Prostate gland (tissue), 2 donors: ENCODE results near the gene SCO1. TPM values are rescaled to one million over a fixed set of nuclear protein-coding genes. Genes with fewer than 3 reads are reported as not detected.

ENCODE experiments used
- DNase-seq: peaks from one replicate; pipeline ENCODE4 v3.0.0-alpha.2; 2019; ENCODE audit warnings: low spot score
- H3K27ac ChIP-seq, 2 donors: fragments of 200-600 bp; sonication (generic); 2 replicates each; pipeline ENCODE4 v1.5.1; 2017 to 2019
- H3K27me3 ChIP-seq: fragments of 200-600 bp; sonication (generic); replicated peaks from 2 replicates; pipeline ENCODE4 v1.5.1; 2019; ENCODE audit not compliant: insufficient read depth
- H3K36me3 ChIP-seq, 2 donors: fragments of 200-600 bp; sonication (generic); 1 replicate in 1 of 2; 2 replicates in 1 of 2; pipeline versions ENCODE4 v1.5.1 to v1.8.1; 2017 to 2019
- H3K4me1 ChIP-seq: fragments of 200-600 bp; sonication (generic); replicated peaks from 2 replicates; pipeline ENCODE4 v1.5.1; 2019
- H3K4me3 ChIP-seq, 2 donors: fragments of 200-600 bp; sonication (generic); 2 replicates each; pipeline ENCODE4 v1.5.1; 2017 to 2019
- H3K9me3 ChIP-seq: fragments of 200-600 bp; sonication (generic); 2 replicates; pipeline ENCODE4 v1.5.1; 2017
- POLR2A ChIP-seq: fragments of 450-650 bp; IDR thresholded peaks from one replicate; pipeline ENCODE4 v1.6.1; 2016; ENCODE audit warnings: antibody characterized with exemption, mild to moderate bottlenecking
- POLR2AphosphoS5 ChIP-seq: sonication (generic); formaldehyde crosslinking; IDR thresholded peaks from one replicate; pipeline ENCODE4 v1.6.1; 2017; ENCODE audit warnings: antibody characterized with exemption
- WGBS: methylation state at CpG from one replicate; pipeline ENCODE4 v1.1.5; 2018; 5-methylcytosine and 5-hydroxymethylcytosine counted together
- intact Hi-C: fragments of 100-400 bp; cut with DNase I; formaldehyde crosslinking; loops from one replicate; pipeline ENCODE4 v1.14.2; 2022
- total RNA-seq, 2 donors: library from RNA; depleted of rRNA; stranded (reverse); fragments of >200 nt; gene quantifications; one replicate each; pipeline ENCODE4 v1.1.0, GENCODE V29; 2016
- TF ChIP-seq, protein P1 (sequence below), 4 experiments: fragments of 200-600 bp in 2 of 4; fragments of 450-650 bp in 2 of 4; sonication (generic) in 2 of 4; IDR thresholded peaks; 1 replicate in 3 of 4; 2 replicates in 1 of 4; pipeline ENCODE4 v1.5.1; 2016 to 2019; ENCODE audit warnings: antibody characterized with exemption in 4 of 4, mild to moderate bottlenecking in 2 of 4, moderate library complexity in 2 of 4

The SCO1 gene
- total RNA-seq, 2 donors from 2014 or later: 21.7 to 38.3 TPM

DNA sequence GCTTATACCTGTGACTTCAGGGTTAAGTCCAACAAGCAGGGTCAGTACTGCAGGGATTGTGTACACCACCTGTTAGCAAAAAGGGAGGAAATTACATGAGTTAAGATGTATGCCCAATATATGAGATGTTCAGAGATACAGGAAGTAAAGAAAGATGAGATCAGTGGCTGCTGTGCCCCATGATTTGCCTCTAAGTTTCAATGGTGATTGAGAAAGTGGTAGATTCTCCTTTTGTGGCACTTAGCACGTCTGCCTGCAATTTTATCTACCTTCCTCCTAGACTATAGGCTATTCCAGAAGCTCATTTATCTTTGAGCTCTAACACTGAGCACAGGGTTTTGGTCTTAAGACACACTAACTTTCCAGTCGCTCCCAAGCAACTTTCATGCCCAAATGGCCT lies 28.9 kb upstream of the SCO1 start:
- H3K4me3 ChIP-seq: no peak overlapping the region
- no peak for DNase-seq
- intact Hi-C loops: no loop called here
- H3K9me3 ChIP-seq: no peaks in the 10 kb centered on the region
- H3K27ac ChIP-seq: peak overlapping the region in 1 of 2 donors; percentile 30
- 80% methylated on average over 2 of the region's 2 CpGs for WGBS
- H3K4me1 ChIP-seq: peaks cover 3% of the 10 kb centered on the region
- no peaks in the 10 kb centered on the region for H3K27me3 ChIP-seq
- no peaks in the 10 kb centered on the region for H3K36me3 ChIP-seq
- TF ChIP-seq POLR2A (no peak), POLR2AphosphoS5 (no peak)
- TF ChIP-seq, protein P1, sequence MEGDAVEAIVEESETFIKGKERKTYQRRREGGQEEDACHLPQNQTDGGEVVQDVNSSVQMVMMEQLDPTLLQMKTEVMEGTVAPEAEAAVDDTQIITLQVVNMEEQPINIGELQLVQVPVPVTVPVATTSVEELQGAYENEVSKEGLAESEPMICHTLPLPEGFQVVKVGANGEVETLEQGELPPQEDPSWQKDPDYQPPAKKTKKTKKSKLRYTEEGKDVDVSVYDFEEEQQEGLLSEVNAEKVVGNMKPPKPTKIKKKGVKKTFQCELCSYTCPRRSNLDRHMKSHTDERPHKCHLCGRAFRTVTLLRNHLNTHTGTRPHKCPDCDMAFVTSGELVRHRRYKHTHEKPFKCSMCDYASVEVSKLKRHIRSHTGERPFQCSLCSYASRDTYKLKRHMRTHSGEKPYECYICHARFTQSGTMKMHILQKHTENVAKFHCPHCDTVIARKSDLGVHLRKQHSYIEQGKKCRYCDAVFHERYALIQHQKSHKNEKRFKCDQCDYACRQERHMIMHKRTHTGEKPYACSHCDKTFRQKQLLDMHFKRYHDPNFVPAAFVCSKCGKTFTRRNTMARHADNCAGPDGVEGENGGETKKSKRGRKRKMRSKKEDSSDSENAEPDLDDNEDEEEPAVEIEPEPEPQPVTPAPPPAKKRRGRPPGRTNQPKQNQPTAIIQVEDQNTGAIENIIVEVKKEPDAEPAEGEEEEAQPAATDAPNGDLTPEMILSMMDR (IDR thresholded peaks at IDR 0.05): no peak

- intact Hi-C loops: no loop called here
- 85% methylated on average over 3 of the region's 3 CpGs for WGBS
Measured at GRCh38 chr17:10725262-10725661, 27.9 kb upstream of the SCO1 start.

GRCh38 chr17:10724546-10725195 lies 27.3 kb upstream of the SCO1 start:
- TF ChIP-seq POLR2A (no peak), POLR2AphosphoS5 (no peak)
- TF ChIP-seq, protein P1 (IDR thresholded peaks at IDR 0.05): no peak
- no peak for DNase-seq
- H3K4me1 ChIP-seq: peaks cover 3% of the 10 kb centered on the region
- H3K9me3 ChIP-seq: no peaks in the 10 kb centered on the region
- no peaks in the 10 kb centered on the region for H3K27me3 ChIP-seq
- intact Hi-C loops: no loop called here
- no peaks in the 10 kb centered on the region for H3K36me3 ChIP-seq
- no peak overlapping the region for H3K27ac ChIP-seq
- H3K4me3 ChIP-seq: no peak overlapping the region
- WGBS: 89% methylated on average over 11 of the region's 11 CpGs

More at GRCh38 chr17:10725262-10725661, 27.9 kb upstream of the SCO1 start:
- peaks cover 3% of the 10 kb centered on the region for H3K4me1 ChIP-seq
- no peak for TF ChIP-seq POLR2A
- no peak for TF ChIP-seq POLR2AphosphoS5
- TF ChIP-seq, protein P1 (IDR thresholded peaks at IDR 0.05): no peak
- no peak for DNase-seq
- no peaks in the 10 kb centered on the region for H3K36me3 ChIP-seq
- H3K27ac ChIP-seq: peak overlapping the region in 1 of 2 donors; percentile 20
- no peak overlapping the region for H3K4me3 ChIP-seq
- no peaks in the 10 kb centered on the region for H3K27me3 ChIP-seq
- no peaks in the 10 kb centered on the region for H3K9me3 ChIP-seq

- H3K27ac ChIP-seq: no peak overlapping the region
- intact Hi-C loops: no loop called here
- no peaks in the 10 kb centered on the region for H3K4me1 ChIP-seq
- H3K4me3 ChIP-seq: no peak overlapping the region
- no peaks in the 10 kb centered on the region for H3K27me3 ChIP-seq
- H3K36me3 ChIP-seq: no peaks in the 10 kb centered on the region
- DNase-seq: no peak
- TF ChIP-seq POLR2A: no peak
- TF ChIP-seq POLR2AphosphoS5: no peak
- TF ChIP-seq, protein P1 (IDR thresholded peaks at IDR 0.05): no peak
- 91% methylated on average over 1 of the region's 1 CpG for WGBS
- no peaks in the 10 kb centered on the region for H3K9me3 ChIP-seq
Measured at GRCh38 chr17:10718547-10718946, 21.2 kb upstream of the SCO1 start.

- H3K36me3 ChIP-seq: peaks cover 0 to 8% of the 10 kb centered on the region in 2 donors
- no peaks in the 10 kb centered on the region for H3K4me1 ChIP-seq
- H3K9me3 ChIP-seq: no peaks in the 10 kb centered on the region
- no peak for TF ChIP-seq POLR2A
- TF ChIP-seq, protein P1 (IDR thresholded peaks at IDR 0.05): no peak
- TF ChIP-seq POLR2AphosphoS5: no peak
- H3K27ac ChIP-seq: no peak overlapping the region
- intact Hi-C loops: no loop called here
- 87% methylated on average over 10 of the region's 10 CpGs for WGBS
- H3K4me3 ChIP-seq: no peak overlapping the region
- no peak for DNase-seq
- no peaks in the 10 kb centered on the region for H3K27me3 ChIP-seq
Measured at GRCh38 chr17:10716218-10716617, 18.9 kb upstream of the SCO1 start.
